HG03378 (cell line): ENCODE data around the gene PNPLA2.

Experiments
- ATAC-seq: cut with Tn5 transposase; IDR thresholded peaks from one replicate; pipeline ENCODE4 v1.9.1; 2021; ENCODE audit warnings: mild to moderate bottlenecking, moderate library complexity; ENCODE audit not compliant: unreplicated experiment

Gene PNPLA2

GRCh38 chr11:798093-798713, 20.5 kb upstream of the PNPLA2 start, which contains the start of gene SLC25A22:
SLC25A22 (minus strand) TSS chr11:798281; CDS start chr11:795006, 3,275 bp downstream.
- ATAC-seq = peak; percentile 29

GRCh38 chr11:799641-800316, 18.9 kb upstream of the PNPLA2 start:
- ATAC-seq = no peak

GRCh38 chr11:800473-800872, 18.2 kb upstream of the PNPLA2 start:
- no peak for ATAC-seq

GRCh38 chr11:801097-801780, 17.5 kb upstream of the PNPLA2 start:
- ATAC-seq = no peak

GRCh38 chr11:802018-802617, 16.6 kb upstream of the PNPLA2 start:
- no peak for ATAC-seq

- no peak for ATAC-seq
Observed at GRCh38 chr11:802693-803466, 15.8 kb upstream of the PNPLA2 start.

- ATAC-seq = no peak
Observed at GRCh38 chr11:803467-803742, 15.3 kb upstream of the PNPLA2 start.

GRCh38 chr11:803770-804598, 14.7 kb upstream of the PNPLA2 start:
- no peak for ATAC-seq

- ATAC-seq = no peak
Observed at GRCh38 chr11:804599-804964, 14.1 kb upstream of the PNPLA2 start.

- ATAC-seq = no peak
Observed at GRCh38 chr11:808427-809286, 10.1 kb upstream of the PNPLA2 start.

- peak; percentile 63 for ATAC-seq
Observed at GRCh38 chr11:809287-810039, 9.3 kb upstream of the PNPLA2 start, which contains the start of gene RPLP2. RPLP2 (plus strand) TSS chr11:809967; CDS start chr11:810235, 268 bp downstream.

- no peak for ATAC-seq
Observed at GRCh38 chr11:810040-810567, 8.6 kb upstream of the PNPLA2 start.

- no peak for ATAC-seq
Observed at GRCh38 chr11:811446-812245, 7.1 kb upstream of the PNPLA2 start.

- ATAC-seq = no peak
Observed at GRCh38 chr11:812390-812789, 6.3 kb upstream of the PNPLA2 start.

- no peak for ATAC-seq
Observed at GRCh38 chr11:813072-813455, 5.7 kb upstream of the PNPLA2 start.

GRCh38 chr11:813456-814096, 5.1 kb upstream of the PNPLA2 start:
- no peak for ATAC-seq
